ENCODE measurements around the gene BEGAIN.

- TF ChIP-seq, protein P1, sequence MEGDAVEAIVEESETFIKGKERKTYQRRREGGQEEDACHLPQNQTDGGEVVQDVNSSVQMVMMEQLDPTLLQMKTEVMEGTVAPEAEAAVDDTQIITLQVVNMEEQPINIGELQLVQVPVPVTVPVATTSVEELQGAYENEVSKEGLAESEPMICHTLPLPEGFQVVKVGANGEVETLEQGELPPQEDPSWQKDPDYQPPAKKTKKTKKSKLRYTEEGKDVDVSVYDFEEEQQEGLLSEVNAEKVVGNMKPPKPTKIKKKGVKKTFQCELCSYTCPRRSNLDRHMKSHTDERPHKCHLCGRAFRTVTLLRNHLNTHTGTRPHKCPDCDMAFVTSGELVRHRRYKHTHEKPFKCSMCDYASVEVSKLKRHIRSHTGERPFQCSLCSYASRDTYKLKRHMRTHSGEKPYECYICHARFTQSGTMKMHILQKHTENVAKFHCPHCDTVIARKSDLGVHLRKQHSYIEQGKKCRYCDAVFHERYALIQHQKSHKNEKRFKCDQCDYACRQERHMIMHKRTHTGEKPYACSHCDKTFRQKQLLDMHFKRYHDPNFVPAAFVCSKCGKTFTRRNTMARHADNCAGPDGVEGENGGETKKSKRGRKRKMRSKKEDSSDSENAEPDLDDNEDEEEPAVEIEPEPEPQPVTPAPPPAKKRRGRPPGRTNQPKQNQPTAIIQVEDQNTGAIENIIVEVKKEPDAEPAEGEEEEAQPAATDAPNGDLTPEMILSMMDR (IDR thresholded peaks at IDR 0.05; ENCODE audit: borderline replicate concordance, extremely low read depth, low read length, poor library complexity, severe bottlenecking) = no peak
- no peak for TF ChIP-seq EZH2 (IDR thresholded peaks at IDR 0.05; ENCODE audit: borderline replicate concordance, low read depth, low read length, severe bottlenecking)
Observed at GRCh38 chr14:100626614-100627013, 39.4 kb upstream of the BEGAIN start.

Data from DND-41 (cell line).